Erythroblast (primary cell): Measurements from ENCODE around the gene PRDX3.

Experiments used
- GATA1 ChIP-seq: IDR thresholded peaks from 2 replicates; pipeline ENCODE4 v1.6.1; 2011; ENCODE audit warnings: low read depth, mild to moderate bottlenecking, control low read depth, low read length, moderate library complexity
- POLR2A ChIP-seq: IDR thresholded peaks from 2 replicates; pipeline ENCODE4 v1.6.1; 2011; ENCODE audit warnings: mild to moderate bottlenecking, low read length

- no peak for TF ChIP-seq POLR2A
- no peak for TF ChIP-seq GATA1
Observed at GRCh38 chr10:119138346-119139306, 40.0 kb downstream of the PRDX3 start.
